NCI-H2029 (cell line): ENCODE results near the gene TBC1D5.

ENCODE experiments used
- DNase-seq: peaks from one replicate; lab custom pipeline; 2025; lab: John Stamatoyannopoulos, UW

TBC1D5 gene

DNA sequence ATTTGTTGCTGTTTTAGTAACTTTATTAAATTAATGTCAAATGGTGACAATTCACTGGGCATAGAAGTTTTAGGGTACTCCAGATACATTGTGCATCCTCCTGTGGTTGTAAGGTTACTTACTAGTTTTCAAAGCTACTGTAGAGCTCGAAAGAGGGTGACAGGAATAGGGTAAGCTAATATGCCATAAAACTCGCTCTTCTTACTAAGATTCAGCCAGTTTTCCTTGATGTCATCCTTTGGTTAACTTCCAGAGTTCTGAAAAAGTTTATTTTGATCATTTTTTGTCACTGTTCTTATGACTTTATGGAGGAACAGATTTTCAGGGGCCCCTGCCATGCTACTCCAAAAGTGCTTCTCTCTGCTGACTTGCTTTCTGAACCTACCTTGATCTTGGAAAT lies 522.8 kb downstream of the TBC1D5 start:
- DNase-seq: no peak

DNA sequence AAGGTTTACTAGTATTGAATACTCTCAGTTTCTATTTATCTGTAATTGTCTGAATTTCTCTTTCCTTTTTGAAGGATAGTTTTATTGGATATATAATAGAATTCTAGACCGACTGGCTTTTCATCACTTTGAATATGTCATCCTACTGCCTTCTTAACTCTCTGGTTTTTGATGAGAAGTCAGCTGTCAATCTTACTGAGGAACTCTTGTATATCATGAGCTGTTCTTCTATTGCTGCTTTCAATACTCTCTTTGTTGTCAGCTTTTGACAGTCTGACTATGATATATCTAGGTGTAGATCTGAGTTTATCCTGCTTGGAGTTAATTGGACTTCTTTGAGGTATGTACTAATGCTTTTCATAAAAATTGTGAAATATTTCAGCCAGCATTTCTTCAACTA lies 523.8 kb downstream of the TBC1D5 start:
- DNase-seq: no peak

DNA sequence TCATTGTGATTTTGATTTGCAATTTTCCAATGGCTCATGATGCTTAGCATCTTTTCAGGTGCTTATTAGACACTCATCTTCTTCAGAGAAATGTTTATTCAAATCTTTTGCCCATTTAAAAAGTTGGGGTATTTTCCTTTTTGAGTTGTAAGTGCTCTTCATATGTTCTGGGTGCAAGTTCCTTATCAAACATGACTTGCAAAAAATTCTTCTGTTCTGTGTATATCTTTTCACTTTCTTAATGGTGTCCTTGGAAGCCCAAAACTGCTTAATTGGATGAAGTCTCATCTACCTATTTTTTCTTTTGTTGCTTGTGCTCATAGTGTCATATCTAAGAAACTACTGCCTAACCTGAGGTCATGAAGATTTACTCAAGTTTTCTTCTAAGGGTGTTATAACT lies 524.8 kb downstream of the TBC1D5 start:
- no peak for DNase-seq

DNA sequence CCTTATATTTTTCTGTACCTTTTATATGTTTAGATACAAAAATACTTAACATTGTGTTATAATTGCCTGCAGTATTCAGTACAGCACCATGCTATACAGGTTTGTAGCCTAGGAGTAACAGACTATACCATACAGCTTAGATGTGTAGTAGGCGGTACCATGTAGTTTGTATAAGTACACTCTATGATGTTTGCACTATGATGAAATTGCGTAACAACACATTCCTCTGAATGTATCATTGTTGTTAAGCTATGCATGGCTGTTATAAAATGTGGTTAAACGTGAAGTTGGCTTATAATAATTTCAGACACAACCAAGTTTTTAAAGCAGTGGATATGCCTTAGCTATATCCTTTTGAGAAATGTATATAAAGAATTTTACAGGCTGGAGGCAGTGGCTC lies 529.3 kb downstream of the TBC1D5 start:
- DNase-seq: no peak

DNA sequence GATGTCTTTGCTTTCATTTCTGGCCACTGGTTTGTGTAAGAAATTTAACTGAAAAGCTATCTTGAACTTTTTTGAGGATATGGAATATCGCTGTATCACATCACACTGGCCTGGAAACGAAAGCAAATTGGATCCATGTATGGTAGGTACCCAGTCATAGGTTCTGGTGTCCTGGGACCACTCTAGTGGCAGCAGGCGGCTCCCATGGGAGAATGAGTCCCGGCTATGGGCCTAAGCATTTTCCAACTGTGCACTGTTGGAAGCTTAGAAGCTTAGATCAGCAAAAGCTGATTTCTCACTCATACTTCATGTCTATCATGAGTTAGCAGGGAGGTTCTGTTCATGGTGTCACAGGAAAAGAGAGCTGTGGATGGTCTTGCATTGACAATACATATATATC lies 534.5 kb downstream of the TBC1D5 start:
- no peak for DNase-seq

DNA sequence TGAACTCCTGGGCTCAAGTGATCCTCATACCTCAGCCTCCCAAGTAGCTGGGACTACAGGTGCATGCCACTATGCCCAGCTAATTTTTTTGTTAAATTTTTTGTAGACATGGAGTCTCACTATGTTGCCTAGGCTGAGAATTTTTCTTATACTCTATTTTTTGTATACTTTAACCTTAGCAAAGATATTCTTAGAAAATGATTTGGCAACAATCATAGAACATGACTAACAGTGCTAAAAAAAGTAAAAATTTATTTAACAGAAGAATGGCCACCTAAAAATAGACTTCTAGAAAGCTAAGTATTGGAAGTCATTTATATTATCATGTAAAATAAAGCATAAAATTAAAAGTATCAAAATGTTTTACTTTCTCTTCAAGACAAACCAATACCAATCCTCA lies 535.4 kb downstream of the TBC1D5 start:
- DNase-seq: no peak

DNA sequence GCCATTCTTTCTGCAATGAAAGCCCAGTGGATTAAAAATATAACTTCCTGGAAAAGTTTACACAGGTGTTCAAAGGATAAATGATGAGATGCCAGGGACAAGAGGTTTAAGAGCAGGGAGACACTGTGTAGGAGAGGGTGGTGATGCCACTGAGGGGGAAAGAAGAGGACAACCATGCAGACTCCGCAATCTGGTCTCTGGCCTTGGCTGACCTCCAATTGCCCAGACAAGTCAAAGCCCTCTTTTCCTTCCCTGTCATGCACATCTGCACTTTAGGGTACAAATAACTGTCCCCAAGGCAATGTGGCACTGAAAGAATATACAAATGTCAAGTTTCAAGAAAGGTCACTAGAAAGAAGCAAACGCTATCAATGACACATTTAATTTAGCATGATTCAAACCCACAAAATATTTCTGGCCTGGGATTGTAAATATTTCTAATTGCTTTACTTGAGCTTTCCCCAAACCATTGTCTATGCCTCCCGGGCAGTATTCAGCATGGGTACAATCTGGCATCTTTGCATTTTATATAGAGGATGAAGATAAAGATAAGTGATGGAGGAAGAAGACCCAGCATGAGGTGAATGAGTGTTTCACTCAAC lies 538.3 kb downstream of the TBC1D5 start:
- no peak for DNase-seq

DNA sequence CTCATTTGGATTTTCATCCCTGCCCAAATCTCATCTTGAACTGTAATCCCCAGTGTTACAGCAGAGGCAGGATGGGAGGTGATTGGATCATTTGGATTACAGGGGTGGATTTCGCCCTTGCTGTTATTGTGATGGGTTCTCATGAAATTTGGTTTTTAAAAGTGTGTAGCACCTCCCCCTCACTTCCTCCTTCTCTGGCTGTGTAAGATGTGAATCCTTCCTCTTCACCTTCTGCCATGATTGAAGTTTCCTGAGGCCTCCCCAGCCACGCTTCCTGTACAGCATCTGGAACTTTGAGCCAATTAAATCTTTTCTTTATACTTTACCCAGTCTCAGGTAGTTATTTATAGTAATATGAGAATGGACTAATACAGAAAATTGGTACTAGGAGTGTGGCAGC lies 540.9 kb downstream of the TBC1D5 start:
- no peak for DNase-seq

DNA sequence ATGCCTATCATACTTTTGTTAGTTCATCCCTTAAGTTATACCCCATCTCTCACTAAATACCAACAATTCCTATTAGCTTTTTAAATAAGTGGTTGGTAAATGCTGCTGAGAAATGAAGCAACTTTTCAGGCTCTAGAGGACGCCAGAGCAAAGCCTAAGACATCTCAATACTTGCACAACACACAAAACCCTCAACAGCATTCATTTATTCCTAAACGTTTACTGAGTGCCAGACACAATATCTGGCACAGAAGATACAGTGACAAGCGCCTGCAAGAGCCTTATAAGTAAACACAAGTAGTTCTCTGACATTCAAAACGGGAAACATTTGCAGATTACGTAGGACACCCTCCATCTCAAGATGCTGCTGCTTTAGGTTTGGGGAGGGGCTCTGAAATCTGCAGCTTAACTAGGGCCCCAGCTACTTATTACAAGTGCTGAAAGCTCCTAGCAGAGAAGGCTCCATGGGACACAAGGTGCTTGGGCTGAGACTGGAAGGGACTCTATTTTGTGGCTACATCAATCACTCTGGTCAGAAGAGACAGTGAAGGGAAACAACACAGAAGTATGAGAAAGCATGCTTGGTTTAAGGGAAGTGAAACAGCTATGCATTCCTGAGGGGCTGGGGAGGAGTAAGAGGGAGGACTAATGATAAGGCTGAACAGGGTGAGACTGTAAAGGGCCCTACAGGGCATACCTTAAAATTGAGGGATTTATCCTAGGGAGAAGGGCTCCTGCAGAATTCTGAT lies 546.4 kb downstream of the TBC1D5 start:
- no peak for DNase-seq

DNA sequence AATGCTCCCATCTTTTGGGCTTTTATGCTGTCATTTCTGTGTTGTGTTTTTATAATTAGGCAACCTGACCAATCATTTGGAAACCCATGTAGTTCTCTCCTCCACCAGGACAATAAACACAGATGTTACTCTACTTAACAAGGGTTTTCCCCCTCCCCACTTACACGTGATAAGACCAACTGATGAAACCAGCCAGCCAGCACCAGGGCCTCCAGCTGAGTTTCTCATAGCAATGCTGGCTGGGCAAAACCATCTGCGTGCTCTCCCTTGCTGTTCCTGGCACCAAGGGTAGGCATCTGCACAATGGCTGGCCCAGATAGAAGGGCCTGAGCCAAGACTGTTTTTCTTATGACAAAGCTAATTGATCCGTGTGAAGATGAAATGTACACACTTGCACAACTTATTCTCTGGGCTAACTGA lies 547.2 kb downstream of the TBC1D5 start:
- DNase-seq: peak; percentile 32

DNA sequence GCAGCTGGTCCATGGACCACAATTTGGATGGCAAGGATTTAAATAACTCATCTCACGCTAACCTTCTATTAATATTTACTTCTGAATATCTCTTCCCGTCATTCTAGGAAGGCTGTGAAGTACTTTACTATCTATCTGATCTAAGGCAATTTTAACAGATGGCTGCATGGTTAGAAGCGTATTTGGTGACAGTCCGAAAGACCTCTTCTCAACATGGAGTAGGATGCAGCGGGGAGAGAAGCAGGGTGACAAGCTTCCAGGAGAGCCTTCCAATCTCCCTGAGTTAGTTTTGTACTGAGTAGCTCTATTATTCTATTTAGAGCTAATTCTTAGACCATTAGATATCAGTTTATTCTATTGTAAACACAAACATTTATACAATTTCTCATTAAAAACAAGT lies 548.3 kb downstream of the TBC1D5 start:
- no peak for DNase-seq

DNA sequence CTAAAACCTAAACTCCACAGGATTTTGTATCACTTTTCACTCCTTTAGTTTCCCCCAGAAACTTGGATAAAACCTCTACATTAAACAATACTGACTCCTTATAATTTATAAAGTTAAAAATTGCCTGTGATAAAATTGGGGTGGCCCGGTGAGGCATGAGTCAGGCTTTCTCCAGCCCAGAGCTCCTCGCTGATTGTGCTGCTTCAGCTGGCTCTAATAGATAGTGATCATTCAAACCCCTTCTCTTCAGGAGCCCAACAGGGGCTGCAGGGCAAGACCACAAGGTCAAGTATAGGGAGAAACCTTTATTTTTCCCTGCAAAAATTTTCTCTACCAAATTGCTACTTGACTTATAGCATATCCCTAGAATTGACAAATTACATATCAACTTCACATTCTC lies 549.4 kb downstream of the TBC1D5 start:
- DNase-seq: no peak

DNA sequence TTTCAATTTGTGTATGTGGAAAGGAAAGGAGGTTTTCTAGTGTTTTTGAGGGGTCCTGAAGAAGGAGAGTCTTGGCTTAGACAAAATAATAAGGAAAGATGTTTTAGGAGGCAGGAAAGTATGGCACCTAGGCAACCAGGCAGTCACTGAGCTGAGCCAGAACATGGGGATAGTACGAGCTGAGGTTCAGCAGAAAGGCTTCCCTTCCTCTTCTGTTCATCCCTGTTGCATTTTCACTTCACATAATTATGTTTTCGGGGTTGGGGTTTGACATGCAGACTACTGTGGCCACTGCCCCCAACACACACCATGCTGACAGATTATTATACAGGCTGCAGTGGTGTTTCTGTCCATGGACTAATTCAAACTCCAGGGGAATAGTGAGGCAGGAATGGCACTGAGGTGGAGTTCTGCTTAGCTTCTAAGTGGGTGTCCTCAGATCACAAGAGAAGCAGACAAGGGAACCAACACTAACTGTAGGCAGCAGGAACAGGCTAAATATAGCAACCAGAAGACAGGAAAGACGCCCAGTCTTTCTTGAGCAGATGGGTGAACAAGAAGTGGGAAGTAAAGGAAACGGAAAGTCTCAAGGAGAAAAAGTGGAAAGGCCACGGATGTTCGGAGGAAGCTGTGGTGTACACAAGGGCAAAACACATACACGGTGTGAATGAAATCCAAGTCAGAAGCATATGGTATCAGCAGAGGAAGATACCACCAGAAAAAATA lies 551.9 kb downstream of the TBC1D5 start:
- no peak for DNase-seq

DNA sequence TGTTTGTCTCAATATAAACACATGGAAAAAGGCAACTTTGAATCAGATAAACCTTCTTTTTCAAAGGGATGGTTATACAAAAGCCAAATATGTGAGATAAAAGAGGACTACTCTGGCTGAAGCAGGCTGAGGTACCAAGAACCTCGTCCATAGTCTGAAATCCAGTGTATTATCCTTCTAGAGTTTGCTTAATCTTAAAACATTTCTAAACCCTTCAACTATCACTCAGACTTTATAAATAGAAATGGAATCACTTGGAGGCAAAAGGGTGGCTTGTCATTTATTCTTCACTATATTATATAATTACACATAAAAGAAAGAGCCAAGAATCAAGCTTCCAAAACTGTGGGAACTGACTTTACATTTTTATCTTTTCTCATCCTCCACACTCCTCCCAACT lies 554.1 kb downstream of the TBC1D5 start:
- DNase-seq: no peak

DNA sequence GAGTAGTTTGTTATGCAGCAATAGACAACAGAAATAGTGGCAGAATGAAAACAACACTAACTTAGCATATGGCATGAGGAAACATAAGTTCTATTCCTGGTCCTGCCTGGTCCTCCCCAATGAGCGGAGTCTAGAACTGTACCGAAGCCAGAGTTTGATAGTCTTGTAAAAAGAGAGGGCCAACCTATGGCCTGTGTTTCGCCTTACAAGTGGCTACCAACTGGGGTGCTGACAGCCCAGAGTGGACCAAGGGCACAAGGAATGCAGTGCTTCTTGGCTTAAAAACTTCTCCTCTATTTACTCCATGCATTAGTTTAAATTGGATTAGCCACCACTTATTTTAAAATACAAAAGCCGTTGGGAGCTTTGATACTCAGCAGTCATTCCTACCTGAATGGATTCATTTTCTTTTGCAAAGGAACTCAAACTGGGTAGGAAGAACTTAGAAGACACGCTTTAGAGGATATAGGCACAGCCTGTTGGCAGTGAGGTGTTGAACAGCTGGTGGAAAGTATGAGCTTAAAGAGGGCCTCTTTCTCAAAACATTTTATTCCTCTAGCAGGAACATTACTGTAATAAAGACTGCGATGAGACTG lies 554.7 kb downstream of the TBC1D5 start:
- DNase-seq: no peak

DNA sequence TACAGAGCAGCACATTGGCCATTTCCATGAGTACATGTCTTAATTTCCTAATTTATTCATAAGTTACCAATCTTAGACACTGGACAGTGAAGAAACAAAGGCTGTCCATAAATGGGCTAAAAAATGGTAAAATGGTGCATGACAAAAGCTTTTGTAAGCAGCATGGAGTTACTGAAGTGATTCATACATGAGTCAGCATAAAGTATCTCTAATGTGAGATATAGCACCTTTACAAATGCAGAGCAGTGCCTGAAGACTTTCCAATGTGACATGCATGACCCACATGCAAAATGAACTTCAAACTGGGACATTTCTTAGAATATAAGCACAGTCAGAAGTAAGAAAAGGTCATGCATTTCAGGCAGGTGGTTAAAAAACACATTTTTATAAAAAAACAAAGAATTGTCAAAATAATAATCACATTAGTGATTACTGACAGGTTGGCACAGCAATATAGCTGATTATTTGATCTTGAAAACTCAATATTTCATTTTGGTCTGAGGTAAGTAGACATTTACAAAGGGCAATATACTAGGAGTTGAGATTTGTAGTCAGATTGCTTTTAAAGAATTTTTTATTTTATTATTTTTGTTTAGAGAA lies 558.4 kb downstream of the TBC1D5 start:
- no peak for DNase-seq

DNA sequence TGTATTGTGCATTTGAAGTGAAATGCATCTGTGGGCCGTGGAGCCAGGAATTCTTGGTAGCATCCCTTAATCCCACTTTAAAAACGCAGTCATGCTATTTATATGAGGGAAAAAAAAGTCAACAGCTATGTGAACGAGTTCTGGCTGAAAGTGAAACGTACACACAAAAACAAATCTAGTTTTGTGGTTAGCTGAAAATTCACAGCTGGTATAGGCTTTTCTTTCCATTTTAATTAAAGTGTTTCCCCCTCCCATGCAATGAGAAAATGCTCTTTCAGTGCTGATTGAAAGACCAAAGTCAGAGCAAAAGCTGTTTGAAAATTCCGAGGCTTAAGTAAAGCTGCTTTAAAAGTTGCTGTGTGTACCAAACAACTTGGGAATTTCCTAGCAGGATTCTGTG lies 560.3 kb downstream of the TBC1D5 start:
- DNase-seq: no peak

DNA sequence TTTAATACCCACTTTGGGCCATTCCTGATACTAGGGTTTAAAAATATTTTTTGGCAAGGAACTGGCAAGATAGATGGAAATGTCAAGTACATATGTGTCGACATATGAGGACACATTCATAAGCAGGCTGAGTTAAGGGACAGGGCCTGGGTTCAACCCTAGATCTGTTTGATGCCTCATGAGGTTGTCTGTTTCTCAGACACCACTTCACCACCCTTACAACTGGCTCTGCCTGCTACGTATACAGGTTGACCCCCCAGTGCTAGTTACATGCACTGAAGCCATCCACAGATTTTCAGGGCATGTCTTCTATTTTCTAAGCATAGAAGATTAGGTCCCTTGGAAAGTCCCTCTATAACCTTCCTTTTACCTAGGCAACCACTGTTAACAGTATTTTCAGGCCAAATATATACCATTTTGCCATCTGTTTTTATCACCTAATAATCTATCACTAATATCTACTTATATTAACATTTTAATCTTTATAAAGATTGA lies 561.0 kb downstream of the TBC1D5 start:
- no peak for DNase-seq

DNA sequence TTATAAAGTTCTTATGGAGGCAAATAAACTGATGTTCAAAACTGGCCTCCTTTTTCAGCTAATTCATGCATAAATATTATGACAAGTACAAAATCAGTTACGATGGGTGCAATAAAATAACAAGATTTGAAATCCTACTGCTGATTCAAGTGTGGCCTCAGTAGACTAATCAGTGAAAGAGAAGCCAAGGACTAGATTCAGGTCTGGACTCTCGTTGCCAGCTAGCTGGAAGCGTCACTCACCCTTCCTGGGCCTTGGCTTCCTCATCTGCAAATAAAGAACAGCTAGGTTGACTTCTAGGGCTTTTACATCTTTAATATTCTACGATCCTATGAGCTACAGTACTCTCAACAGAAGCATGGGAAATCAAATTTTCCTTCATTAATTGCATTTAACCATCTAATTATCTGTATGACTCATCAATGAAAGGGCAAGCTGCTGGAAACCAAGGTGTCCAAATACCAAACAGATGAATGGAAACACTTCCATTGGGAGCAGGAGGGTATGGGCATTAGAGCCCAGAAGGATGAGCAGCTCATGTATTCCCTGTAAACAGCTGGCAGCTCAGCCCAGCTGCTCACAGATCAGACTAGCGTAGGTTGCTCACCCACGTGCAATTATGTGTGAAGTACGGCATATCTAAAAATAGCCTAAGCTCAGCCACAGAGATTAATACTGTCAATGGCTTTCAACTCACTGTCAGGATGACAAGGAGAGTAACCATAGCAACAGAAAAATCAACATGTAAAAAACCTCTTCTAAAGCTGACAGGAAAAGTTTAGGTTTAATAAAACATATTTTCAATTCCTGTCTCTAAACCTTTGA lies 562.8 kb downstream of the TBC1D5 start:
- DNase-seq: peak; percentile 26

DNA sequence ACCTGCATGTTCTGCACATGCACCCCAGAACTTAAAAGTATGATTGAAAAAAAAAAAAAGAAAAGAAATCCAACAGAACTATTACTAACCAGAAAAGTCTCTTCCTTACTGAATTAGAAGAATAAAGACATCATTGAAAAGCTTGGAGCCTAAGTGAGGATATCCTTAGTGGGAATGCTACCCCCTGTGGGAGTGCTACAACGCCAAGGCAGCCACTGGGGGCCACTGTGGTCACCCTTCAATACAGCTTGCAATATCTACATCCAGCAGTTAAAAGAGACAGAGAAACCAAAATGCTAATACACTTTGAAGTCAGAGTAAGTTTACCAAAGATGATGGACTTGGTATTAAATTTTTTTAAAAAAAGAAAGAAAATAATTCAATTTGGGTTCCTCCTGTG lies 565.7 kb downstream of the TBC1D5 start:
- no peak for DNase-seq

DNA sequence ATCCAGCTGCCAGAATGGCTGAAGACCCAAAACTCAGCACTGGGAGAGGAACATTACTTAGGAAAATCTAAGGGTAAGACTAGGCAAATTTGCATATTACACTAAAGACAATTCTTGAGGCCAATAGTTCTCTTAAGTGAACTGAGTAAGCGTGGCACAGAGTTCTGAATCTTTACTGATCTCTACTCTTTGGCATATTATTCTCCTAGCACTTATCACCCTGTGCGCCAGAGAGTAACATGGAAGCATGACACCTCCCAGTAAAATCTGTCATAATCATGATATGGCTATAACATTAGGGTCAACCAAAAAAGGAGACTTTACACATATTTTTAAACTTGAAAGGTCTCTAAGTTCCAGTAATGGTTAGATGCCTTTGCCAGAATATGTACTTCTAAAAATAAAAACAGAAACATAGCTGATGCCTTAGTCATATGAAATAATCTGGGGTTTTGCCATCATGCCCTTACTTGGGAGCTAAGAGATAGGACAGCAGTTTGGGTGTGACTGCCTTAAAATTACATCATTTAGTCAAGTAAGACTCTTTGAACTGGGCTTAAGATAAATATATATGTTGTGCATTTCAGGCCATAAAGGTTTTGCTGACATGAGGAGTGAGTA lies 567.1 kb downstream of the TBC1D5 start:
- no peak for DNase-seq
